ENCODE results near the gene CFL1.

CFL1 gene

GRCh38 chr11:65865550-65866172 is 7.7 kb upstream of the CFL1 start:
- Histone ChIP-seq H3K36me3 (ENCODE audit: insufficient read depth, low read length) (peaks cover 88% of the 10 kb centered on the region), H3K9me3 (replicated peaks; ENCODE audit: low read length) (no peaks in the 10 kb centered on the region), H3K4me3 (ENCODE audit: low read length) (no peak overlapping the region), H3K27me3 (ENCODE audit: control insufficient read depth, insufficient read depth, low read length) (no peaks in the 10 kb centered on the region), H3K4me1 (ENCODE audit: control insufficient read depth, insufficient read depth, low read length) (peaks cover 28% of the 10 kb centered on the region), H3K9ac (ENCODE audit: low read depth, low read length) (no peak overlapping the region), H3K4me2 (ENCODE audit: low read length) (no peak overlapping the region)

DNA sequence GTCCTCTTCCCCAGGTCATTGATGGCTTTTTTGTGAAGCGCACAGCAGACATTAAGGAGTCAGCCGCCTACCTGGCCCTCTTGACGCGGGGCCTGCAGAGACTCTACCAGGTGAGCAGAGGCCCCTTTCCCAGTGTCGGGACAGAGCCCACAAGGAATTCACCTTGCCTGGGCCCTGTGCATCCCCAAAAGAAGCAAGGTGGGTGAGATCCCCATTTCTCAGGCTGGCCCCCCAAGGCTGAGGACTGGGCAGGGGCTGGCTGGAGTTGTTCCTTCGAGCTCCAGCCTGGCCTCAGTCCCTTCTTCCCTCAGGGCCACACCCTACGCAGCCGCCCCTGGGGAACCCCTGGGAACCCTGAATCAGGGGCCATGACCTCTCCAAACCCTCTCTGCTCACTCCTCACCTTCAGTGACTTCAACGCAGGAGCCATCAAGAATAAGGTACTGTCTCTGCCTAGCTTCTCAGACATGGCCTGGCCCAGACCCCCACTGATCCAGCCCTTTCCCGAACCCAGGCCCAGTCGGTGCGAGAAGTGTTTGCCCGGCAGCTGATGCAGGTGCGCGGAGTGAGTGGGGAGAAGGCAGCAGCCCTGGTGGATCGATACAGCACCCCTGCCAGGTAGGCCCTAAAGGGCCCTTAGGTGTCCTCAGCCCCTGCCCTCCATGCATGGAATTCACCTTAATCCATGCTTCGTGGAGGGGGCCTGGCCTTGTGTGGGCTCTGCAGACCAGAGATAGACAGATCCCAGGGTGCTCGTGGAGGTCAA is 6.9 kb upstream of the CFL1 start:
- no peaks in the 10 kb centered on the region for H3K27me3 ChIP-seq (ENCODE audit: control insufficient read depth, insufficient read depth, low read length)
- no peaks in the 10 kb centered on the region for H3K9me3 ChIP-seq (replicated peaks; ENCODE audit: low read length)
- no peak overlapping the region for H3K4me3 ChIP-seq (ENCODE audit: low read length)
- H3K36me3 ChIP-seq (ENCODE audit: insufficient read depth, low read length) = peaks cover 80% of the 10 kb centered on the region
- H3K4me1 ChIP-seq (ENCODE audit: control insufficient read depth, insufficient read depth, low read length) = peaks cover 22% of the 10 kb centered on the region
- no peak overlapping the region for H3K4me2 ChIP-seq (ENCODE audit: low read length)
- H3K9ac ChIP-seq (ENCODE audit: low read depth, low read length) = no peak overlapping the region

- peaks cover 27% of the 10 kb centered on the region for H3K4me1 ChIP-seq (ENCODE audit: control insufficient read depth, insufficient read depth, low read length)
- no peaks in the 10 kb centered on the region for H3K27me3 ChIP-seq (ENCODE audit: control insufficient read depth, insufficient read depth, low read length)
- peaks cover 72% of the 10 kb centered on the region for H3K36me3 ChIP-seq (ENCODE audit: insufficient read depth, low read length)
- H3K4me3 ChIP-seq (ENCODE audit: low read length) = no peak overlapping the region
- H3K9me3 ChIP-seq (replicated peaks; ENCODE audit: low read length) = no peaks in the 10 kb centered on the region
- no peak overlapping the region for H3K9ac ChIP-seq (ENCODE audit: low read depth, low read length)
- no peak overlapping the region for H3K4me2 ChIP-seq (ENCODE audit: low read length)
These were observed 6.1 kb upstream of the CFL1 start for GRCh38 chr11:65863889-65864705.

DNA sequence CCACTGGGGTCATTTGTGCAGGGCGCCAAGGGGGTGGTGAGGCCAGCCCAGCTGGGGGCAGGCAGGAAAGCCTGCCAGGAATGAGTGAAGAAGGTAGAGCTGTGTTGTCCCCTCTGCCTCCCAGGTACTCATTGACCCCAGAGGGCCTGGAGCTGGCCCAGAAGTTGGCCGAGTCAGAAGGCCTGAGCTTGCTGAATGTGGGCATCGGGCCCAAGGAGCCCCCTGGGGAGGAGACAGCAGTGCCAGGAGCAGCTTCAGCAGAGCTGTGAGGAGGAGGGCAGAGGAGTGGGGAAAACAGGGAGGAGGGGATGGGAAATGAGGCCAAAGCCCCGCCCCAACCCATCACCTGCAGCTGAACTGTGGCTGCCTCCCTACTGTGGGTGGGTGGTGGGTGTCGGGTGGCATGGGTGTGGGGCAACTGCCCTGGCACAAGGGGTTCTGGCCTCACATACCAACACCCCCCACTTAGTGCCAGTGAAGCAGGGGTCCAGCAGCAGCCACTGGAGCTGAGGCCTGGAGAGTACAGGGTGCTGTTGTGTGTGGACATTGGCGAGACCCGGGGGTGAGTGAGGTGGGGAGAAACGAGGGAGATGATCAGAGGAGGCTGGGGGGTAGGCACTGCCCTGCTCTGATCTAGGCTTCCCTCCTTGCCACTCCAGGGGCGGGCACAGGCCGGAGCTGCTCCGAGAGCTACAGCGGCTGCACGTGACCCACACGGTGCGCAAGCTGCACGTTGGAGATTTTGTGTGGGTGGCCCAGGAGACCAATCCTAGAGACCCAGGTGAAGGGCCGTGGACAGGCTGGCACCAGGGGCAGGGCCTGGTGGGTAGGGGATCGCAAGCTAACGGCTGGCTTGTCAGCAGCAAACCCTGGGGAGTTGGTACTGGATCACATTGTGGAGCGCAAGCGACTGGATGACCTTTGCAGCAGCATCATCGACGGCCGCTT is 5.2 kb upstream of the CFL1 start:
- no peak overlapping the region for H3K9ac ChIP-seq (ENCODE audit: low read depth, low read length)
- H3K9me3 ChIP-seq (replicated peaks; ENCODE audit: low read length) = no peaks in the 10 kb centered on the region
- peaks cover 27% of the 10 kb centered on the region for H3K4me1 ChIP-seq (ENCODE audit: control insufficient read depth, insufficient read depth, low read length)
- H3K36me3 ChIP-seq (ENCODE audit: insufficient read depth, low read length) = peaks cover 63% of the 10 kb centered on the region
- H3K4me2 ChIP-seq (ENCODE audit: low read length) = peak overlapping the region; percentile 83
- no peak overlapping the region for H3K4me3 ChIP-seq (ENCODE audit: low read length)
- no peaks in the 10 kb centered on the region for H3K27me3 ChIP-seq (ENCODE audit: control insufficient read depth, insufficient read depth, low read length)

DNA sequence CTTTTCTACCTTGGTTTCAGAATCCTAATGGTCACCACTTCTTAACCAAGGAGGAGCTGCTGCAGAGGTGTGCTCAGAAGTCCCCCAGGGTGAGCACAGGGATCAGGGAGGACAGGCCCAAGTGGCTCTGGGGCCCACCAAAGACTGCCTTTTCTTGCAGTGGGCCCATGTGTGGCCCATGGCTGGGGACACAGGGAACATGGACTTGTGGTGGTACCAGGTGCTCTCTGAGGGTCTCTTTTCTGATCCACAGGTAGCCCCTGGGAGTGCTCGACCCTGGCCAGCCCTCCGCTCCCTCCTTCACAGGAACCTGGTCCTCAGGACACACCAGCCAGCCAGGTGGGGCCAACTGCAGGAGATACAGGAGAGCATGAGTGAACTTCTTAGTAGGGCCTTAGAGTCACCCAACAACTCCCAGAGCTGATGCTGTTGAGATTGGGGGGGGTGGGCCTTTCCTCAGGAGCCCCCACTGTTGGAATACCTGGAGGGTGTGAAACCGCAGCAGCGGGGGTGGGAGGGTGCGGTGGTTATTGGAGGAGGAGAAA is 4.3 kb upstream of the CFL1 start:
- Histone ChIP-seq H3K4me2 (ENCODE audit: low read length) (peak overlapping the region; percentile 83), H3K9me3 (replicated peaks; ENCODE audit: low read length) (no peaks in the 10 kb centered on the region), H3K9ac (ENCODE audit: low read depth, low read length) (peak overlapping the region; percentile 97), H3K4me3 (ENCODE audit: low read length) (peak overlapping the region; percentile 96), H3K4me1 (ENCODE audit: control insufficient read depth, insufficient read depth, low read length) (peaks cover 27% of the 10 kb centered on the region), H3K36me3 (ENCODE audit: insufficient read depth, low read length) (peaks cover 56% of the 10 kb centered on the region), H3K27me3 (ENCODE audit: control insufficient read depth, insufficient read depth, low read length) (no peaks in the 10 kb centered on the region)

GRCh38 chr11:65861533-65862183 is 3.7 kb upstream of the CFL1 start:
- no peaks in the 10 kb centered on the region for H3K9me3 ChIP-seq (replicated peaks; ENCODE audit: low read length)
- peak overlapping the region; percentile 97 for H3K9ac ChIP-seq (ENCODE audit: low read depth, low read length)
- H3K4me3 ChIP-seq (ENCODE audit: low read length) = peak overlapping the region; percentile 96
- peak overlapping the region; percentile 83 for H3K4me2 ChIP-seq (ENCODE audit: low read length)
- H3K27me3 ChIP-seq (ENCODE audit: control insufficient read depth, insufficient read depth, low read length) = no peaks in the 10 kb centered on the region
- peaks cover 27% of the 10 kb centered on the region for H3K4me1 ChIP-seq (ENCODE audit: control insufficient read depth, insufficient read depth, low read length)
- peaks cover 55% of the 10 kb centered on the region for H3K36me3 ChIP-seq (ENCODE audit: insufficient read depth, low read length)

DNA sequence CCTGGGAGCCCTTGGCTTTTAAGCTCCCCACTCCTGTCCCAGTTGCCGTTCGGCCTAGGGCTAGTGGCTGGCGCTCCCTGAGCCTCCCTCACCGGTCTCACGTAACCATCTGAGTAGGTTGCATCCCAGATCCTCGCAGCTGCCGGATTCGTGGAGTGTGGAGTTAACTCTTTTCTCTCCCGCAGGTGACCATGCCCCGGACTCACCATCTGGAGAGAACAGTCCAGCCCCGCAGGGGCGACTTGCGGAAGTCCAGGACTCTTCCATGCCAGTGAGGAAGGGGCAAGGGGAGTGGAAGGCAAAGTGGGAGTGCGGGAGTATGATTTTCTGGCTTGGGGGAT is 3.2 kb upstream of the CFL1 start:
- H3K4me1 ChIP-seq (ENCODE audit: control insufficient read depth, insufficient read depth, low read length) = peaks cover 30% of the 10 kb centered on the region

GRCh38 chr11:65860278-65861164 is 2.5 kb upstream of the CFL1 start, which contains the start of gene MUS81:
Gene MUS81 (plus strand): TSS chr11:65860433. CDS start chr11:65860754, 321 bp downstream.
- no peaks in the 10 kb centered on the region for H3K9me3 ChIP-seq (replicated peaks; ENCODE audit: low read length)
- peak within 1 kb of the TSS; percentile 83 for H3K4me2 ChIP-seq (ENCODE audit: low read length)
- no peaks in the 10 kb centered on the region for H3K27me3 ChIP-seq (ENCODE audit: control insufficient read depth, insufficient read depth, low read length)
- peaks cover 36% of the 10 kb centered on the region for H3K4me1 ChIP-seq (ENCODE audit: control insufficient read depth, insufficient read depth, low read length)
- H3K9ac ChIP-seq (ENCODE audit: low read depth, low read length) = peak within 1 kb of the TSS; percentile 97
- H3K36me3 ChIP-seq (ENCODE audit: insufficient read depth, low read length) = peaks cover 58% of the 10 kb centered on the region
- H3K4me3 ChIP-seq (ENCODE audit: low read length) = peak within 1 kb of the TSS; percentile 96

More for the DNA sequence above, 3.2 kb upstream of the CFL1 start:
- Histone ChIP-seq H3K27me3 (ENCODE audit: control insufficient read depth, insufficient read depth, low read length) (no peaks in the 10 kb centered on the region), H3K4me3 (ENCODE audit: low read length) (peak overlapping the region; percentile 96), H3K9me3 (replicated peaks; ENCODE audit: low read length) (no peaks in the 10 kb centered on the region), H3K4me2 (ENCODE audit: low read length) (peak overlapping the region; percentile 83), H3K9ac (ENCODE audit: low read depth, low read length) (peak overlapping the region; percentile 97), H3K36me3 (ENCODE audit: insufficient read depth, low read length) (peaks cover 58% of the 10 kb centered on the region)

DNA sequence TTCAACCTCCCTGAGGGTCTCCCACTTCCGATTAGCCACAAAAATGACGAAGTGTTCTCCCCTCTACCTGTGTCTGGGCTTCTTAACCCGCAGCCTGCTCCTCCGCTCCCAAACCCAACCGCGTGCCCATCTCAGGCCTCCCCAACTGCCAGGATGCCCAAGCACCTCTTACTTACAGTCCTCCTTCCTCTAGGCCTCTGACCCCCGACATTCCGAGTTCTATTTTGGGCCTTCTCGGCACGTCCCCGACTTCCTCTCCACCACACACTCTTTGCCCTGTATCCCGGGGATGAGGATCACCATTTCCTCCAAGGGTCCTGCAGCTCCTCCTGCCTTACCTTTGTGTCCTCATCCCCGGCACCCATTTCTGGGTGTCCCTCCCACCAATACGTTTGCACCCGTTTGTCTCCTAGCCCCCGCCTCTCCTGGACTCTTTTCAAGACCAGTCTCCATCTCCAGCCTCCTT is 1.9 kb upstream of the CFL1 start:
- peaks cover 42% of the 10 kb centered on the region for H3K4me1 ChIP-seq (ENCODE audit: control insufficient read depth, insufficient read depth, low read length)
- peaks cover 58% of the 10 kb centered on the region for H3K36me3 ChIP-seq (ENCODE audit: insufficient read depth, low read length)

More for the DNA sequence above, 1.9 kb upstream of the CFL1 start:
- H3K27me3 ChIP-seq (ENCODE audit: control insufficient read depth, insufficient read depth, low read length) = no peaks in the 10 kb centered on the region
- peak overlapping the region; percentile 97 for H3K9ac ChIP-seq (ENCODE audit: low read depth, low read length)
- H3K9me3 ChIP-seq (replicated peaks; ENCODE audit: low read length) = no peaks in the 10 kb centered on the region
- H3K4me2 ChIP-seq (ENCODE audit: low read length) = peak overlapping the region; percentile 83
- H3K4me3 ChIP-seq (ENCODE audit: low read length) = peak overlapping the region; percentile 96
